Measurements from ENCODE around the gene ACKR3.

Gene ACKR3

DNA sequence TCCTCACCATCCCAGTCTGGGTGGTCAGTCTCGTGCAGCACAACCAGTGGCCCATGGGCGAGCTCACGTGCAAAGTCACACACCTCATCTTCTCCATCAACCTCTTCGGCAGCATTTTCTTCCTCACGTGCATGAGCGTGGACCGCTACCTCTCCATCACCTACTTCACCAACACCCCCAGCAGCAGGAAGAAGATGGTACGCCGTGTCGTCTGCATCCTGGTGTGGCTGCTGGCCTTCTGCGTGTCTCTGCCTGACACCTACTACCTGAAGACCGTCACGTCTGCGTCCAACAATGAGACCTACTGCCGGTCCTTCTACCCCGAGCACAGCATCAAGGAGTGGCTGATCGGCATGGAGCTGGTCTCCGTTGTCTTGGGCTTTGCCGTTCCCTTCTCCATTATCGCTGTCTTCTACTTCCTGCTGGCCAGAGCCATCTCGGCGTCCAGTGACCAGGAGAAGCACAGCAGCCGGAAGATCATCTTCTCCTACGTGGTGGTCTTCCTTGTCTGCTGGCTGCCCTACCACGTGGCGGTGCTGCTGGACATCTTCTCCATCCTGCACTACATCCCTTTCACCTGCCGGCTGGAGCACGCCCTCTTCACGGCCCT lies 11.2 kb downstream of the ACKR3 start:
- peaks cover 8% of the 10 kb centered on the region; the same call in 1 of the 2 replicates for H3K4me1 ChIP-seq
- no peak for TF ChIP-seq Cebpa-rat (IDR thresholded peaks at IDR 0.05)
- H3K36me3 ChIP-seq = no peaks in the 10 kb centered on the region
- H3K27me3 ChIP-seq = no peaks in the 10 kb centered on the region
- H3K4me2 ChIP-seq = no peak overlapping the region
- H3K4me3 ChIP-seq = no peak overlapping the region
- H4K20me1 ChIP-seq = no peaks in the 10 kb centered on the region
- H3K9me3 ChIP-seq = peaks cover 14% of the 10 kb centered on the region; the same call in 1 of the 2 replicates
- no peak overlapping the region for H3K9ac ChIP-seq
- H3K27ac ChIP-seq = no peak overlapping the region

DNA sequence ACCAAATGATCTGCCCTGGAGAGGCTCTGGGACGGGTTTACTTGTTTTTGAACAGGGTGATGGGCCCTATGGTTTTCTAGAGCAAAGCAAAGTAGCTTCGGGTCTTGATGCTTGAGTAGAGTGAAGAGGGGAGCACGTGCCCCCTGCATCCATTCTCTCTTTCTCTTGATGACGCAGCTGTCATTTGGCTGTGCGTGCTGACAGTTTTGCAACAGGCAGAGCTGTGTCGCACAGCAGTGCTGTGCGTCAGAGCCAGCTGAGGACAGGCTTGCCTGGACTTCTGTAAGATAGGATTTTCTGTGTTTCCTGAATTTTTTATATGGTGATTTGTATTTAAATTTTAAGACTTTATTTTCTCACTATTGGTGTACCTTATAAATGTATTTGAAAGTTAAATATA lies 11.9 kb downstream of the ACKR3 start:
- H3K27me3 ChIP-seq = no peaks in the 10 kb centered on the region
- no peak overlapping the region for H3K4me3 ChIP-seq
- H3K4me2 ChIP-seq = no peak overlapping the region
- no peak for TF ChIP-seq Cebpa-rat (IDR thresholded peaks at IDR 0.05)
- H4K20me1 ChIP-seq = no peaks in the 10 kb centered on the region
- peaks cover 20% of the 10 kb centered on the region for H3K9me3 ChIP-seq
- peaks cover 8% of the 10 kb centered on the region; the same call in 1 of the 2 replicates for H3K4me1 ChIP-seq
- H3K27ac ChIP-seq = no peak overlapping the region
- H3K9ac ChIP-seq = no peak overlapping the region
- no peaks in the 10 kb centered on the region for H3K36me3 ChIP-seq

DNA sequence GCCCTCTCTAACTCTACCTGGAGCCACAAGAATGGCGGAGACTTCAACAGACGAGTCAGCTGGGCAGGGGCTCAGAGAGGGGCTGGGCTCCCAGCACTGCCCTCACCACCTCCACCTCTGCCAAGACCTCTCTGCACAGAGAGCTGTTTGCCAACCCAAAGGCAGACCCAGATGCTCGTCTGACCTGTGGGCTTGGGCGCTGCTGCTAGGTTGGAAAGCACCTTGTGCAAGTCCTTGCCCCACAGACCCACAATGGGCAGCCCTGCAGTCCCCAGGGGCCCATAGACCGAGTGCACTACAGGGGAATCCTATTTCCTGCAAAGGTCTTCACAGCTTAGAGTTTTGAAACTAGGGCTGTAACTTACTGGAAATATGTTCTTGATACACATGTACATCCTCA lies 13.3 kb downstream of the ACKR3 start:
- peaks cover 22% of the 10 kb centered on the region for H3K9me3 ChIP-seq
- H3K4me1 ChIP-seq = peaks cover 8% of the 10 kb centered on the region; the same call in 1 of the 2 replicates
- H3K4me3 ChIP-seq = no peak overlapping the region
- H3K27ac ChIP-seq = no peak overlapping the region
- H3K36me3 ChIP-seq = no peaks in the 10 kb centered on the region
- no peak overlapping the region for H3K9ac ChIP-seq
- H4K20me1 ChIP-seq = no peaks in the 10 kb centered on the region
- TF ChIP-seq Cebpa-rat (IDR thresholded peaks at IDR 0.05) = no peak
- 0 out of 2 replicates have a peak overlapping the region, but pooled peaks have one; percentile 11 for H3K4me2 ChIP-seq
- no peaks in the 10 kb centered on the region for H3K27me3 ChIP-seq

GRCh38 chr2:236583621-236584203 lies 14.1 kb downstream of the ACKR3 start:
- Histone ChIP-seq H3K4me2 (no peak overlapping the region), H3K9ac (no peak overlapping the region), H3K9me3 (peaks cover 22% of the 10 kb centered on the region), H3K27ac (no peak overlapping the region), H4K20me1 (no peaks in the 10 kb centered on the region), H3K4me3 (no peak overlapping the region), H3K4me1 (peaks cover 3% of the 10 kb centered on the region; the same call in 1 of the 2 replicates), H3K36me3 (no peaks in the 10 kb centered on the region), H3K27me3 (no peaks in the 10 kb centered on the region)
- TF ChIP-seq Cebpa-rat (IDR thresholded peaks at IDR 0.05) = no peak

GRCh38 chr2:236584521-236585384 lies 15.1 kb downstream of the ACKR3 start:
- H3K4me1 ChIP-seq = no peaks in the 10 kb centered on the region; the same call in 1 of the 2 replicates
- H3K27me3 ChIP-seq = no peaks in the 10 kb centered on the region
- H3K4me2 ChIP-seq = no peak overlapping the region
- no peak overlapping the region for H3K27ac ChIP-seq
- no peaks in the 10 kb centered on the region for H3K36me3 ChIP-seq
- H4K20me1 ChIP-seq = no peaks in the 10 kb centered on the region
- no peak for TF ChIP-seq Cebpa-rat (IDR thresholded peaks at IDR 0.05)
- no peak overlapping the region for H3K9ac ChIP-seq
- H3K9me3 ChIP-seq = peaks cover 22% of the 10 kb centered on the region
- H3K4me3 ChIP-seq = no peak overlapping the region

- Histone ChIP-seq H3K4me1 (no peaks in the 10 kb centered on the region; the same call in 1 of the 2 replicates), H3K27ac (no peak overlapping the region), H3K36me3 (no peaks in the 10 kb centered on the region), H3K9ac (no peak overlapping the region), H3K4me3 (no peak overlapping the region), H4K20me1 (no peaks in the 10 kb centered on the region), H3K9me3 (peaks cover 22% of the 10 kb centered on the region), H3K4me2 (no peak overlapping the region), H3K27me3 (no peaks in the 10 kb centered on the region)
- TF ChIP-seq Cebpa-rat (IDR thresholded peaks at IDR 0.05) = no peak
These were observed 16.3 kb downstream of the ACKR3 start for GRCh38 chr2:236585966-236586365.

- H4K20me1 ChIP-seq = no peaks in the 10 kb centered on the region
- no peak for TF ChIP-seq Cebpa-rat (IDR thresholded peaks at IDR 0.05)
These were observed 18.5 kb downstream of the ACKR3 start for GRCh38 chr2:236587861-236588815.

GRCh38 chr2:236588932-236589592 lies 19.4 kb downstream of the ACKR3 start:
- no peak overlapping the region for H3K4me3 ChIP-seq
- H3K27ac ChIP-seq = no peak overlapping the region
- H4K20me1 ChIP-seq = no peaks in the 10 kb centered on the region
- TF ChIP-seq Cebpa-rat (IDR thresholded peaks at IDR 0.05) = no peak
- H3K9ac ChIP-seq = no peak overlapping the region
- peaks cover 22% of the 10 kb centered on the region for H3K9me3 ChIP-seq
- H3K4me1 ChIP-seq = no peaks in the 10 kb centered on the region
- no peaks in the 10 kb centered on the region for H3K36me3 ChIP-seq
- no peaks in the 10 kb centered on the region for H3K27me3 ChIP-seq
- H3K4me2 ChIP-seq = no peak overlapping the region

More at GRCh38 chr2:236587861-236588815, 18.5 kb downstream of the ACKR3 start:
- Histone ChIP-seq H3K4me2 (no peak overlapping the region), H3K27ac (no peak overlapping the region), H3K27me3 (no peaks in the 10 kb centered on the region), H3K9ac (no peak overlapping the region), H3K4me3 (no peak overlapping the region), H3K36me3 (no peaks in the 10 kb centered on the region), H3K4me1 (no peaks in the 10 kb centered on the region; the same call in 1 of the 2 replicates), H3K9me3 (peaks cover 22% of the 10 kb centered on the region)

DNA sequence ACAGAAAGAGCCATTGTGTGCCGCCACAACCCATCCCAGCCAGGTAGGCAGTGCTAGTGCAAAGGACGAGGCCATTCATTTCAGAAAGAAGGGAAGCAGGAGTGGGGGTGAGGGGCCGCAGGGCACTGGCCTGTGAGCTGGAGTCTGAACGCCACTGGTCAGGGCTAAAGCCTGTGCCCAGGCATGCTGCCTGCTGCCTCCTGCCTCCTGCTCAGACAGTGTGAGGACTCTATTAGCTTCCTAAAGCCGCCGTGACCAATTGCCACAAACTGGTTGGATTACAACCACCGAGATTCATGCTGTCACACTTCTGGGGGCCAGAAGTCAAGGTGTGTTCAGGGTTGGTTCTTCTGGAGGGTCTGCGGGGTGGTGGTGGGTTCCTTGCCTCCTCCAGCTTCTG lies 21.2 kb downstream of the ACKR3 start:
- no peaks in the 10 kb centered on the region for H3K36me3 ChIP-seq
- no peak for TF ChIP-seq Cebpa-rat (IDR thresholded peaks at IDR 0.05)
- H3K9me3 ChIP-seq = peaks cover 22% of the 10 kb centered on the region
- H3K27me3 ChIP-seq = no peaks in the 10 kb centered on the region
- no peak overlapping the region for H3K4me3 ChIP-seq
- H3K27ac ChIP-seq = no peak overlapping the region
- H3K9ac ChIP-seq = no peak overlapping the region
- H3K4me2 ChIP-seq = no peak overlapping the region
- no peaks in the 10 kb centered on the region for H3K4me1 ChIP-seq
- no peaks in the 10 kb centered on the region for H4K20me1 ChIP-seq

All from BLaER1 (cell line).